Kidney (tissue), 14 donors: ENCODE measurements around the gene NHS. TPM values are rescaled to one million over a fixed set of nuclear protein-coding genes. Genes with fewer than 3 reads are reported as not detected.

ENCODE experiments used
- DNase-seq, 5 donors: peaks; one replicate each; pipeline ENCODE4 v3.0.0-alpha.2; 2013 to 2020
- FAIRE-seq: peaks from 2 replicates; lab custom pipeline; 2012; peaks lifted over from hg19 to GRCh38; lab: Jason Lieb, UNC
- H3K27ac ChIP-seq, 2 donors: one replicate each; pipeline ENCODE4 v1.7.0; 2013; ENCODE audit warnings: low read depth in 2 of 2, low read length in 2 of 2, inconsistent platforms in 1 of 2
- H3K27me3 ChIP-seq: one replicate; pipeline ENCODE4 v1.7.1; 2013; ENCODE audit warnings: low read length, inconsistent platforms; ENCODE audit not compliant: control insufficient read depth, insufficient read depth
- H3K36me3 ChIP-seq, 3 donors: one replicate each; pipeline versions ENCODE4 v1.7.0 to v1.7.1; 2013; ENCODE audit warnings: low read length in 3 of 3, control low read depth in 1 of 3, inconsistent platforms in 1 of 3; ENCODE audit not compliant: insufficient read depth in 3 of 3, control insufficient read depth in 2 of 3
- H3K4me1 ChIP-seq, 3 donors: one replicate each; pipeline versions ENCODE4 v1.7.0 to v1.7.1; 2013; ENCODE audit warnings: low read length in 3 of 3, inconsistent platforms in 1 of 3, low read depth in 1 of 3; ENCODE audit not compliant: control insufficient read depth in 2 of 3, insufficient read depth in 2 of 3
- H3K4me3 ChIP-seq, 3 donors: one replicate each; pipeline versions ENCODE4 v1.7.0 to v1.8.1; 2013; ENCODE audit warnings: low read length in 3 of 3, control low read depth in 1 of 3, inconsistent platforms in 1 of 3
- H3K9ac ChIP-seq, 3 donors: one replicate each; pipeline versions ENCODE4 v1.7.0 to v1.7.1; 2013; ENCODE audit warnings: low read length in 3 of 3, control low read depth in 1 of 3, inconsistent platforms in 1 of 3
- H3K9me3 ChIP-seq, 3 donors: one replicate each; pipeline versions ENCODE4 v1.7.0 to v1.7.1; 2013; ENCODE audit warnings: low read length in 3 of 3, control low read depth in 1 of 3, inconsistent platforms in 1 of 3; ENCODE audit not compliant: control insufficient read depth in 2 of 3, insufficient read depth in 1 of 3
- intact Hi-C: fragments of 100-400 bp; cut with DNase I; formaldehyde crosslinking; loops from one replicate; pipeline ENCODE4 v1.11.1; 2022
- polyA plus RNA-seq: library from polyadenylated mRNA; stranded (reverse); fragments of 350-450 nt; fragmentation: Illumina TruSeq; extraction: RNeasy Lipid Tissue Mini Kit (QIAGEN cat#74804); gene quantifications from one replicate; pipeline ENCODE4 v1.2.3, GENCODE V29; 2014; ENCODE audit warnings: low read depth, low replicate concordance; ENCODE audit not compliant: insufficient read depth
- total RNA-seq: library from RNA; stranded (reverse); fragmentation: NEBNext Ultra II Directional; extraction: Animal tissue kit (Norgen Biotek cat#: 25700); gene quantifications from one replicate; pipeline ENCODE4 v1.2.1, GENCODE V29; 2021
- TF ChIP-seq, protein P1 (sequence below): IDR thresholded peaks from 3 replicates; pipeline ENCODE4 v1.5.1; 2012; ENCODE audit warnings: mild to moderate bottlenecking, moderate library complexity, borderline replicate concordance; ENCODE audit not compliant: insufficient read depth; ENCODE audit errors: extremely low read depth
- donor health status: control.
- donor health status: control.
- donor health status: control.
- donor health status: control.
- donor health status: control.
- donor health status: DM: yes; HTN: yes; CAD: no.
- donor health status: Normal renal cell carcinoma (clear cell type).

The NHS gene
- total and polyA plus RNA-seq, 2 donors from 2014 or later = 3.1 to 28.9 TPM

DNA sequence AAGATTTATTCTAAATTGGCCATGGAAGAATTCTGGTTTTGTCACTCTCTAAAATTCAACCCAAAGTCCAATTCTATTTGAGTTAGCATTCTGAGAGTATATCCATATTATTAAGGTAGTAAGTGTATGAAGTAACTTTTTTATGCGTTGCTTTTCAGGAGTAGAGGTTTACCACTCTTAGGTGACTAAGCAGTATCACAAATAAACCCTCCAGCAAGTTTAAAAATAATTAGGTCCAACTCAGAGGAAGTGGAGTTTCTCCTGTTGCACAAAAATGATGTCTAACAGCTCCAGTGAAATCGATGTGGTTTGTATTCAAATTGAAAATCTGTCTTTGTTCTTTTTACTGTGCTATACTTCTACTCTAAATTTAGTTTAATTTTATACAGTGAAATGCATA, 368.9 kb downstream of the NHS start:
- Histone ChIP-seq H3K9ac (no peak overlapping the region), H3K9me3 (no peaks in the 10 kb centered on the region), H3K27me3 (no peaks in the 10 kb centered on the region), H3K4me1 (no peaks in the 10 kb centered on the region), H3K4me3 (no peak overlapping the region), H3K36me3 (no peaks in the 10 kb centered on the region), H3K27ac (no peak overlapping the region)
- TF ChIP-seq, protein P1, sequence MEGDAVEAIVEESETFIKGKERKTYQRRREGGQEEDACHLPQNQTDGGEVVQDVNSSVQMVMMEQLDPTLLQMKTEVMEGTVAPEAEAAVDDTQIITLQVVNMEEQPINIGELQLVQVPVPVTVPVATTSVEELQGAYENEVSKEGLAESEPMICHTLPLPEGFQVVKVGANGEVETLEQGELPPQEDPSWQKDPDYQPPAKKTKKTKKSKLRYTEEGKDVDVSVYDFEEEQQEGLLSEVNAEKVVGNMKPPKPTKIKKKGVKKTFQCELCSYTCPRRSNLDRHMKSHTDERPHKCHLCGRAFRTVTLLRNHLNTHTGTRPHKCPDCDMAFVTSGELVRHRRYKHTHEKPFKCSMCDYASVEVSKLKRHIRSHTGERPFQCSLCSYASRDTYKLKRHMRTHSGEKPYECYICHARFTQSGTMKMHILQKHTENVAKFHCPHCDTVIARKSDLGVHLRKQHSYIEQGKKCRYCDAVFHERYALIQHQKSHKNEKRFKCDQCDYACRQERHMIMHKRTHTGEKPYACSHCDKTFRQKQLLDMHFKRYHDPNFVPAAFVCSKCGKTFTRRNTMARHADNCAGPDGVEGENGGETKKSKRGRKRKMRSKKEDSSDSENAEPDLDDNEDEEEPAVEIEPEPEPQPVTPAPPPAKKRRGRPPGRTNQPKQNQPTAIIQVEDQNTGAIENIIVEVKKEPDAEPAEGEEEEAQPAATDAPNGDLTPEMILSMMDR = no peak
- no peak for DNase-seq
- peak; percentile 89 for FAIRE-seq
- intact Hi-C loops = no loop called here

DNA sequence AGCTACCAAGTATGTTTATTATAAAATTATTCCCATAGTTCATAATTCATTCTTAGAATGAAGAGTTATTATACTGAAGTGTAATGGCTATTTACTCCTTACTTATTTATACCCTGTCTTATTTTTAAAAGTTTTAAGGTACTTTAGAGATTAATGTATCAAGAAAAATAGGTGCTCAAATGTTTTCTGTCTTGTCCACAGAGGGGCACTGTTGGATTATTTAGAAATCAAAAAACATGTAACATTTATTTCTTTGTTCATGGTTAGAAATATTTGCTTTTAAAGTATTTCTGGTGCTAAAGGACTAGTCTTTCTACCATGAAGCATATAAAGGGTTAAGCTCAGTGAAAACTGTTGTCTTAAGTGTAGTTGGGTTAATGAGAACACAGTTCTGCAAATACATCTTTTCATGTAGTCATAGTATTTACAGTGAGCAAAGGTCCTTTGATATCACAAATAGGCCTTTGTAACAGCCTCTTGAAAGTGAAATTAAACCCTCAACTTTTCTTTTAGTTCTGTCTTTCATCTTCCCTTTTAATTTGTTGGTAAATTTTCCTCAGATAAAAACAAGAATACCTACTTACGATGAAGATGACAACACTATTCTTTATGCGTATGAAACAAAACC, 370.0 kb downstream of the NHS start:
- Histone ChIP-seq H3K27me3 (peaks cover 3% of the 10 kb centered on the region), H3K36me3 (peaks cover 0 to 4% (median 0%) of the 10 kb centered on the region in 3 donors), H3K9ac (no peak overlapping the region), H3K4me3 (no peak overlapping the region), H3K4me1 (no peaks in the 10 kb centered on the region), H3K27ac (no peak overlapping the region), H3K9me3 (no peaks in the 10 kb centered on the region)
- FAIRE-seq = peak; percentile 97
- TF ChIP-seq, protein P1 = no peak
- peak in 2 of 5 donors; percentile 16 to 45 for DNase-seq
- intact Hi-C loops = no loop called here

DNA sequence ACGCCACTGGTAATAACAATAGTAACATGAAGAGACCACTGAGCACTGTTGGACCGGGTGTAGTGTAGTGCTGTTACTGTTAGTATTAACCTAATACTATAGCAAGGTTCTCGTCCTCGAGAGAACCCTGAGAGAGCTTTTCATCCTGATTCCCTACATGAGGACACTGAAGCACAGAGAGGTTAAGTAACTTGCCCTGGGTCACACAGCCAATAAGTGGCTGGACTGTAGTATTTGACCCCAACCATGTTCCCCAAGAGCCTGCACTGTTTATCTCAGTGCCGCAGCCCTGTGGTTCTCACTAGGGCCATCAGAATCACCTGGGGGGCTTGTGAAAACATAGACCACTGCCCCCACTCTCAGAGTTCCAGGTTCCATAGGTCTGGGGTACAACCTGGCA, 372.7 kb downstream of the NHS start:
- DNase-seq = no peak
- no peak overlapping the region for H3K4me3 ChIP-seq
- H3K36me3 ChIP-seq = peaks cover 0 to 19% (median 4%) of the 10 kb centered on the region in 3 donors
- TF ChIP-seq, protein P1 = no peak
- H3K9me3 ChIP-seq = no peaks in the 10 kb centered on the region
- H3K4me1 ChIP-seq = no peaks in the 10 kb centered on the region
- H3K9ac ChIP-seq = no peak overlapping the region
- peaks cover 6% of the 10 kb centered on the region for H3K27me3 ChIP-seq
- no peak overlapping the region for H3K27ac ChIP-seq
- intact Hi-C loops = no loop called here
- no peak for FAIRE-seq
